Uterus (tissue), 2 donors: Measurements from ENCODE around the gene LMX1A.

Source experiments
- POLR2A ChIP-seq, 2 donors: fragments of 450-650 bp; IDR thresholded peaks; one replicate each; pipeline ENCODE4 v1.6.1; 2016; ENCODE audit warnings: antibody characterized with exemption in 2 of 2, mild to moderate bottlenecking in 1 of 2, moderate library complexity in 1 of 2
- TF ChIP-seq, protein P1 (sequence below), 4 experiments: fragments of 200-600 bp in 2 of 4; fragments of 450-650 bp in 2 of 4; sonication (generic) in 2 of 4; IDR thresholded peaks; one replicate each; pipeline ENCODE4 v1.5.1; 2016 to 2019; ENCODE audit warnings: antibody characterized with exemption in 4 of 4, mild to moderate bottlenecking in 2 of 4, moderate library complexity in 1 of 4

DNA sequence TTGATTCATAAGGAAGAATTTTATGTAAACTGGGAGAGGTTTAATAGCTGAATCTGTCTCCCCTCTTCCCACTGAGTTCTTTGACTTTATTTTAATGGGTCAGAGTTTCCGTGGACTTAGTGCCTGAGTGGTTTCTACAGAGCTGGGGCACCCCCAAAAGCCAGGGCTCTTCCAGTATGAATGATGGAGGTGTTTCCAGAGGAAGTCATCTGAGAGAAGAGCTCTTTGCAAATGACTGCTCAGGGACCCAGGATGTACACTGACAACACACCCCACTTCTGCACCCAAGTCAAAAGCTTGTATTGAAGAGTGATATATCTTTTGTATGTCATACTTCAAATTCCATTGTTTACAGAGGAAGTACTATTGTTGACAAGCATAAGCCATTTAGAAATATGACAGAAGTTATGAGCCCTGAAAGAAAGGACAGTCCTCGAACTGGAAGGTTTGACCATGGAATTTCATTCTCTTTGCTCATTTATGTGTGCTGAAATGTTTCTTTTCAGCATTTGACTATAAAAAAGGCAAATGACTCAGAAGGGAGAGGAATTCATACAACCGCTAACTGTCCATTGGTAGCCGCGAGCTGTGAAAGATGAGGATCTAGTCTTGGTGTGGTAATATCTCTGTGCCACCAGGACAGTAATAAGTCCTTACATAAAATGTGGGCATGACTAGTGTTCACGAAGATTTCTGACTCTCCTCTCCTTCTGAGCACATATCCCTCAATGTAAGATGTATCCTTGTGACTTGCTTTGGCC lies 25.4 kb upstream of the LMX1A start:
- TF ChIP-seq, protein P1, sequence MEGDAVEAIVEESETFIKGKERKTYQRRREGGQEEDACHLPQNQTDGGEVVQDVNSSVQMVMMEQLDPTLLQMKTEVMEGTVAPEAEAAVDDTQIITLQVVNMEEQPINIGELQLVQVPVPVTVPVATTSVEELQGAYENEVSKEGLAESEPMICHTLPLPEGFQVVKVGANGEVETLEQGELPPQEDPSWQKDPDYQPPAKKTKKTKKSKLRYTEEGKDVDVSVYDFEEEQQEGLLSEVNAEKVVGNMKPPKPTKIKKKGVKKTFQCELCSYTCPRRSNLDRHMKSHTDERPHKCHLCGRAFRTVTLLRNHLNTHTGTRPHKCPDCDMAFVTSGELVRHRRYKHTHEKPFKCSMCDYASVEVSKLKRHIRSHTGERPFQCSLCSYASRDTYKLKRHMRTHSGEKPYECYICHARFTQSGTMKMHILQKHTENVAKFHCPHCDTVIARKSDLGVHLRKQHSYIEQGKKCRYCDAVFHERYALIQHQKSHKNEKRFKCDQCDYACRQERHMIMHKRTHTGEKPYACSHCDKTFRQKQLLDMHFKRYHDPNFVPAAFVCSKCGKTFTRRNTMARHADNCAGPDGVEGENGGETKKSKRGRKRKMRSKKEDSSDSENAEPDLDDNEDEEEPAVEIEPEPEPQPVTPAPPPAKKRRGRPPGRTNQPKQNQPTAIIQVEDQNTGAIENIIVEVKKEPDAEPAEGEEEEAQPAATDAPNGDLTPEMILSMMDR (IDR thresholded peaks at IDR 0.05): no peak
- TF ChIP-seq POLR2A (IDR thresholded peaks at IDR 0.05): no peak
